NT2/D1 (cell line): ENCODE results near the gene NFIX.

Source experiments
- DNase-seq: peaks from one replicate; pipeline ENCODE4 v3.0.0-alpha.2; 2011; ENCODE audit warnings: low read depth, low spot score
- H3K27me3 ChIP-seq: 2 replicates; pipeline ENCODE4 v1.6.0; 2011; ENCODE audit warnings: mild to moderate bottlenecking; ENCODE audit not compliant: insufficient read length, insufficient read depth
- H3K36me3 ChIP-seq: 2 replicates; pipeline ENCODE4 v1.6.1; 2011; ENCODE audit warnings: mild to moderate bottlenecking, low read length, mixed read lengths; ENCODE audit not compliant: insufficient read depth, insufficient read length
- H3K4me1 ChIP-seq: 2 replicates; pipeline ENCODE4 v1.5.1; 2011; ENCODE audit not compliant: insufficient read depth, insufficient read length
- H3K4me3 ChIP-seq: 2 replicates; pipeline ENCODE4 v1.5.1; 2011; ENCODE audit warnings: low read depth; ENCODE audit not compliant: insufficient read length
- H3K9ac ChIP-seq: 2 replicates; pipeline ENCODE4 v1.6.0; 2011; ENCODE audit warnings: low read depth; ENCODE audit not compliant: insufficient read length
- H3K9me3 ChIP-seq: 2 replicates; pipeline ENCODE4 v1.5.1; 2011; ENCODE audit warnings: mild to moderate bottlenecking, low read length; ENCODE audit not compliant: insufficient read depth
- SUZ12 ChIP-seq: IDR thresholded peaks from 2 replicates; pipeline ENCODE4 v1.6.1; 2011; ENCODE audit not compliant: insufficient read length, insufficient read depth; ENCODE audit errors: extremely low read depth
- YY1 ChIP-seq: IDR thresholded peaks from 2 replicates; pipeline ENCODE4 v1.6.1; 2011; ENCODE audit not compliant: insufficient read length, insufficient read depth
- ZNF274 ChIP-seq: IDR thresholded peaks from 2 replicates; pipeline ENCODE4 v1.6.1; 2011; ENCODE audit warnings: mild to moderate bottlenecking, low read depth, low read length

The NFIX gene

DNA sequence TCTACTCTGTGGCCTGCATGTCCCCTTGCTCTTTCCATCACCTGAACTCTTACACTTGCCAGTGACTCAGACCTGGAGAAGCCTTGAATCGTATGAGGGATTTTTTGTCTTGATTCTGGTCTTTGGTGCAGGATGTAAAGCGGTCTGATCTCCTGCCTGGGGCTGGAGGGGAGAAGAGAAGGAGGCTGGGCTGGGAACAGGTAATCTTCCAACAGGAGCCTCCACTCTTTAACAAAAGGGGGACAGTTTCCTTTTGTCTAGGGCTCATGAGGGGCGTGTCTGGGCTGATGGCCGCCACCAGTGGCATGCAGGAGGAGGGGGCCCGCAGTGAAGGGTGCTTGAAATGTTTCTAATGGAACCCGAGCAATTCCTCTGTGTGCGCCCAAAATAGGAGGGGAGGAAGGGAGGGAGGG lies 24.7 kb downstream of the NFIX start:
- Histone ChIP-seq H3K36me3 (no peaks in the 10 kb centered on the region), H3K9ac (no peak overlapping the region), H3K9me3 (no peaks in the 10 kb centered on the region), H3K4me3 (no peak overlapping the region), H3K4me1 (peaks cover 20% of the 10 kb centered on the region), H3K27me3 (peaks cover 99% of the 10 kb centered on the region)
- DNase-seq = peak; percentile 71
- TF ChIP-seq SUZ12 (no peak), YY1 (no peak), ZNF274 (no peak)

- no peak overlapping the region for H3K4me3 ChIP-seq
- no peaks in the 10 kb centered on the region for H3K9me3 ChIP-seq
- peaks cover 20% of the 10 kb centered on the region for H3K4me1 ChIP-seq
- H3K36me3 ChIP-seq = no peaks in the 10 kb centered on the region
- DNase-seq = no peak
- no peak overlapping the region for H3K9ac ChIP-seq
- TF ChIP-seq SUZ12 (no peak), ZNF274 (no peak), YY1 (no peak)
- H3K27me3 ChIP-seq = peaks cover 99% of the 10 kb centered on the region
These were observed 27.0 kb downstream of the NFIX start for GRCh38 chr19:13022111-13022858.

- peak overlapping the region; percentile 8 for H3K4me3 ChIP-seq
- no peaks in the 10 kb centered on the region for H3K9me3 ChIP-seq
- TF ChIP-seq ZNF274 = no peak
- TF ChIP-seq SUZ12 = no peak
- no peak for TF ChIP-seq YY1
- peaks cover 20% of the 10 kb centered on the region for H3K4me1 ChIP-seq
- no peak for DNase-seq
- H3K36me3 ChIP-seq = no peaks in the 10 kb centered on the region
- peaks cover 99% of the 10 kb centered on the region for H3K27me3 ChIP-seq
- no peak overlapping the region for H3K9ac ChIP-seq
These were observed 27.8 kb downstream of the NFIX start for GRCh38 chr19:13022859-13023636.

DNA sequence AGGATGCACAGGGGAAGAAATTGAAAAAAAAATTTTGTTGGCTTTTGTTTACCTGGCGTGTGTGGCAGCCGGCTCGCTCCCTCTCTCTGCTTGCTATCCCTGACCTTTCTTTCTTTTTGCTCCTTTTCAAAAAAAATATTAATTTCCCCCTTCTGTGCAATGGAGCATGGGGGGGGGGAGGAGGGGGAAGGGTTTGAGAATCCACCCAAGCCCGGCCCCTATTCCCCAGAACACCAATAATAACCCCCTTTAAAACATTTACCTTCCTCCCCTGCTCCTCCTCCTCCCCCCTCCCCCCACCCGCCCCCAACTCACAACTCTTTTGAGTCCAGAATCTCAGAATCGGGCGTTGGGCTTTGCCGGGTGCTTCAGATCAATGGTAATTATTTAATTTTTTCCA lies 28.4 kb downstream of the NFIX start:
- Histone ChIP-seq H3K9ac (no peak overlapping the region), H3K36me3 (no peaks in the 10 kb centered on the region), H3K27me3 (peaks cover 99% of the 10 kb centered on the region), H3K9me3 (no peaks in the 10 kb centered on the region), H3K4me3 (no peak overlapping the region), H3K4me1 (peaks cover 17% of the 10 kb centered on the region)
- TF ChIP-seq ZNF274 = no peak
- no peak for DNase-seq

- H3K4me3 ChIP-seq = no peak overlapping the region
- H3K9ac ChIP-seq = no peak overlapping the region
- DNase-seq = no peak
- H3K4me1 ChIP-seq = peaks cover 14% of the 10 kb centered on the region
- no peaks in the 10 kb centered on the region for H3K9me3 ChIP-seq
- H3K27me3 ChIP-seq = peaks cover 99% of the 10 kb centered on the region
- TF ChIP-seq YY1 (no peak), SUZ12 (peak; percentile 99), ZNF274 (no peak)
- no peaks in the 10 kb centered on the region for H3K36me3 ChIP-seq
These were observed 29.1 kb downstream of the NFIX start for GRCh38 chr19:13024126-13024950.

DNA sequence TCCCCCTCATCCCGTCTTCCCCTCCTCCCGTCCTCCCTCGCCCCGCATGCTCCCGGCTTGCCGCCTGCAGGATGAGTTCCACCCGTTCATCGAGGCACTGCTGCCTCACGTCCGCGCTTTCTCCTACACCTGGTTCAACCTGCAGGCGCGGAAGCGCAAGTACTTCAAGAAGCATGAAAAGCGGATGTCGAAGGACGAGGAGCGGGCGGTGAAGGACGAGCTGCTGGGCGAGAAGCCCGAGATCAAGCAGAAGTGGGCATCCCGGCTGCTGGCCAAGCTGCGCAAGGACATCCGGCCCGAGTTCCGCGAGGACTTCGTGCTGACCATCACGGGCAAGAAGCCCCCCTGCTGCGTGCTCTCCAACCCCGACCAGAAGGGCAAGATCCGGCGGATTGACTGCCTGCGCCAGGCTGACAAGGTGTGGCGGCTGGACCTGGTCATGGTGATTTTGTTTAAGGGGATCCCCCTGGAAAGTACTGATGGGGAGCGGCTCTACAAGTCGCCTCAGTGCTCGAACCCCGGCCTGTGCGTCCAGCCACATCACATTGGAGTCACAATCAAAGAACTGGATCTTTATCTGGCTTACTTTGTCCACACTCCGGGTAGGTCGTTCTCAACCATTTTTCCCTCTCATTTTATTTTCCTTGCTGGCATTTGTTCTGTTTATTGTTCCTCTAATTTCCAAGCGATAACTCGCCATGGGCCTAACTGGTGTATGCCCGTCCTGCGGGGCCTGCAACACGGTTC lies 29.8 kb downstream of the NFIX start:
- Histone ChIP-seq H3K9ac (no peak overlapping the region), H3K4me1 (peaks cover 14% of the 10 kb centered on the region), H3K27me3 (peaks cover 99% of the 10 kb centered on the region), H3K36me3 (no peaks in the 10 kb centered on the region), H3K9me3 (no peaks in the 10 kb centered on the region), H3K4me3 (no peak overlapping the region)
- DNase-seq = no peak
- no peak for TF ChIP-seq ZNF274
- TF ChIP-seq YY1 = no peak
- TF ChIP-seq SUZ12 = peak; percentile 100
